HTR-8/SVneo (cell line): ENCODE measurements around the gene RCCD1.
A peak's percentile ranks its signal among the peaks of the same experiment; 100 is the strongest.

Source experiments
- DNase-seq: peaks from one replicate; pipeline ENCODE4 v3.0.0; 2011; ENCODE audit warnings: low spot score, mixed read lengths; ENCODE audit not compliant: insufficient read length
- FAIRE-seq: peaks from 2 replicates; lab custom pipeline; 2011; peaks lifted over from hg19 to GRCh38; lab: Jason Lieb, UNC

RCCD1 gene

DNA sequence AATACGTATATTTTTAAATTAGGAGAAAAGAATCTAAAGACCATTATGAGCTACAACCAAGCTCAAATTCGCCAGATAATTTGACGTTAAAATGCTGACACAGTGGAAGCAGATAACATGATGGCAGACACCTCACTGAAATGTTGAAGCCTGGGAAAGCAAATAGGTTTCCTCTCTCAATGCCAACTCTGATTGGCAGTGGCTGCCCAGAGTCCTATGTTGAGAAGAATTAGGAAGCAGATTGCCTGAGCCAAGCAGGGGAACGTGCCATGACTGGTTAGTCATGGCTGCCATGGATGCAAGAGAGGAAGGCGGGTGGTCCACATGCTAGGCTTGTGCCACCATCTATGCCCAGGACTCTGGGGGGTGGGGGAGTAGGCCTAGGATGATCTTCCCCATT lies 16.4 kb upstream of the RCCD1 start:
- no peak for DNase-seq
- FAIRE-seq = no peak

DNA sequence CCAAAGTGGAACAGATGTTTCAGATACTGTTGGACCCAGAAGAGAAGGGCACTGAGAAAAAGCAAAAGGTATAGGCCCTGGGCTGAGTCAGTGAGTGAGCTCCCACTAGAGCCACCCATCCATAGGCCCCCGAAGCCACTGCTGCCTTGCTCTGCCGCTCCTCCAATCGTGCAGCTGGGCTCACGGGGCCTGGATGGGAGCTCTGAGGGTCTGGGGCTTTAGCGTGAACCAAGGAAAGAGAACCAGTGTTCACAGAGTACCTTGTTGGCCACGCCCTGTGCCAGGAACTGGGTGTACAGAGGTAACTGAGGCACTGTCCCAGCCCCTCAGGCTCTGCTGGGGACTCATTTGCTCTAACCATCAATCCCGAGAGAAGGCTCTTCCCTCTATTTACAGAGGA lies 14.9 kb upstream of the RCCD1 start:
- FAIRE-seq = no peak

DNA sequence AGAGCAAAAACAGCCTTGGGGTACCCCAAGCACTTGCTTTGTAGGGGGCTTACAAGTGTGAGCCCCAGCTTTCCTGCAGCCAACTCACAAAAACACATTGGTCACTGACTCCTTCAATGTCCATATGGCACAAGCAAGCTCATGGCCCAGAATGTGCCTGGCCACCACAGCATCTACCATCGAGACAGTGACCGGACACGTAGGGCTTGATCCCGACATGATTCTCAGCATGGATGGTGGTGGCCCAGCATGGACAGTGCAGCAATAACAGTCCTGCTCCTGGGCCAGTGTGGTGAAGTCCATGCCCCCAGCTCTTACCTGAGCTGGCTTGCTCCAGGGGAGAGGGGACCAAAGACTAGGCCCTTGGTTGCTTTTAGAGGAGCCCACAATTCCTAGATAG lies 13.6 kb upstream of the RCCD1 start:
- DNase-seq (no peak), FAIRE-seq (no peak)

More for the DNA sequence above, 14.9 kb upstream of the RCCD1 start:
- DNase-seq = no peak

DNA sequence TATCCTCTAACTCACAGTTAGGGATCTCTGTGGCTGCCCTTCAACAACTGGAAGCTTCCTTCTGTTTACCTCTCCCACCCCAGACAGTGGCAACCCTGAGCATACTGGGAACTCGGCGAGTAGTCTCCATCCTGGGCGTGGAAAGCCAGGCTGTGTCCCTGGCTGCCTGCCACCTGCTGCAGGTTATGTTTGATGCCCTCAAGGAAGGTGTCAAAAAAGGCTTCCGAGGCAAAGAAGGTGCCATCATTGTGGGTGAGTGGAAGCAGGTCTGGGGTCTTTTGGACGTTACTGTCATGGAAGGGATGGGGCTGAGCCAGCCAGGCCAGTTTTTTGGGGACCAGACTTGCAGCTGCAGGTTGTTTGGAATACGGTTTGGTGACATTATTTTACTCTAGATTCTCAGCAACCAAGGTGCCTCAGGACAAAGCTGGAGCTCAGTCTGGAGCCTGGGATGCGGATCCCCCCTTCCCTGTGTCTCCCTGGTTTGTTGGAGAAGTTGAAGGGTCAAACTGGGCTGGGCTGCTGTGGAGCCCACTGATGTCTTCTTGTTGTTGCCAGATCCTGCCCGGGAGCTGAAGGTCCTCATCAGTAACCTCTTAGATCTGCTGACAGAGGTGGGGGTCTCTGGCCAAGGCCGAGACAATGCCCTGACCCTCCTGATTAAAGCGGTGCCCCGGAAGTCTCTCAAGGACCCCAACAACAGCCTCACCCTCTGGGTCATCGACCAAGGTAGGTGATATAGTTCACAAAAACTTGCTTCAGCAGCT lies 12.1 kb upstream of the RCCD1 start:
- FAIRE-seq = no peak
- DNase-seq = no peak

DNA sequence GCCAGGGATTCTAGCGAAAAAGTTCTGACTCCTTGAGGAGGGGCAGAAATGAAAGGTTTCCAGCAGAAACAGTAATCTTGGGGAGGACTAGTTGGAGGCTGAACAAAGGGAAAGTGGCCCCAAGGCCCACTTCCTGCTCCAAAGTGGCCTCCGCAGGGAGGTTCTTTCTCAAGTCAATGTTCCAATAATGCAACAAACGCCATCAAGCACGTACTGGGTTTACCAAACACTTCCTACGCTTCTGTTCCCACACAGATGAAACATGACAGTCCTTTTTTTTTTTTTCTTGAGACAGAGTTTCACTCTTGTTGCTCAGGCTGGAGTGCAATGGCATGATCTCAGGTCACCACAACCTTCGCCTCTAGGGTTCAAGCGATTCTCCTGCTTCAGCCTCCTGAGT lies 9.6 kb upstream of the RCCD1 start:
- DNase-seq (no peak), FAIRE-seq (no peak)

DNA sequence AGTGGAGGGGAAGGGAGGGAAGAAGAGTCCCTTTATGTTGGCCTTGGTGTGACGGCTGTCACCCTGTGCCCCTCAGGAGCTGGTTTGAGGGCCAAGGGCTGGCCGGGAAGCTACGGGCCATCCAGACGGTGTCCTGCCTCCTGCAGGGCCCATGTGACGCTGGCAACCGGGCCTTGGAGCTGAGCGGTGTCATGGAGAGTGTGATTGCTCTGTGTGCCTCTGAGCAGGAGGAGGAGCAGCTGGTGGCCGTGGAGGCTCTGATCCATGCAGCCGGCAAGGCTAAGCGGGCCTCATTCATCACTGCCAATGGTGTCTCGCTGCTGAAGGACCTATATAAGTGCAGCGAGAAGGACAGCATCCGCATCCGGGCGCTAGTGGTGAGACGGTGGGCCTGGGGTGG lies 8.1 kb upstream of the RCCD1 start:
- FAIRE-seq = no peak

DNA sequence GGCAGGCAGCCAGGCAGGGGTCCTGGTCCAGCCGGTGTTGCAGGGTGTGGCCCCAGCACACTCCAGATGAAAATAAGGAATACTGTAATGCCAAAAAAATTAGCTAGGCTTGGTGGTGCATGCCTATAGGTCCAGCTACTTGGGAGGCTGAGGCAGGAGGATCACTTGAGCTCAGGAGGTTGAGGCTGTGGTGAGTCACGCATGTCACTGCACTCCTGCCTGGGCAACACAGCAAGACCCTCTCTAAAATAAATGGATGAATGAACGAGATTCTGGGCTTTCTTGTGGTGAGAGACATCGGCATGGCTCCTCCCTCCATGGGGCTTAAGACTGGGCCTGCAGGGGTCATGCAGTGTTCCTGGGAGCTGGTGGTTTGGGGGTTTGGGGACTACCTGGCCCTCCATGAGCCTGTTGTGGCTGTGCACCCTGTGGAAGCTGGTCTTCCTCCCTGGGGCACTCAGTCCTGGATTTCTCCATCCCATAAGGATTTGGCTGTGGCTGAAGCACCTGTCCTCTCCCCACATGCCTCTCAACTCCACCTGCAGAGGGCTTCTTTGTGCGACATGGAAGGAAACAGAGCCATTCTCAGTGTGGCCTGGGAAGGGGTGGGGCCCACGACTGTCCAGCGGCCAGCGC lies 7.6 kb upstream of the RCCD1 start:
- no peak for DNase-seq
- no peak for FAIRE-seq

More for the DNA sequence above, 8.1 kb upstream of the RCCD1 start:
- DNase-seq = no peak

DNA sequence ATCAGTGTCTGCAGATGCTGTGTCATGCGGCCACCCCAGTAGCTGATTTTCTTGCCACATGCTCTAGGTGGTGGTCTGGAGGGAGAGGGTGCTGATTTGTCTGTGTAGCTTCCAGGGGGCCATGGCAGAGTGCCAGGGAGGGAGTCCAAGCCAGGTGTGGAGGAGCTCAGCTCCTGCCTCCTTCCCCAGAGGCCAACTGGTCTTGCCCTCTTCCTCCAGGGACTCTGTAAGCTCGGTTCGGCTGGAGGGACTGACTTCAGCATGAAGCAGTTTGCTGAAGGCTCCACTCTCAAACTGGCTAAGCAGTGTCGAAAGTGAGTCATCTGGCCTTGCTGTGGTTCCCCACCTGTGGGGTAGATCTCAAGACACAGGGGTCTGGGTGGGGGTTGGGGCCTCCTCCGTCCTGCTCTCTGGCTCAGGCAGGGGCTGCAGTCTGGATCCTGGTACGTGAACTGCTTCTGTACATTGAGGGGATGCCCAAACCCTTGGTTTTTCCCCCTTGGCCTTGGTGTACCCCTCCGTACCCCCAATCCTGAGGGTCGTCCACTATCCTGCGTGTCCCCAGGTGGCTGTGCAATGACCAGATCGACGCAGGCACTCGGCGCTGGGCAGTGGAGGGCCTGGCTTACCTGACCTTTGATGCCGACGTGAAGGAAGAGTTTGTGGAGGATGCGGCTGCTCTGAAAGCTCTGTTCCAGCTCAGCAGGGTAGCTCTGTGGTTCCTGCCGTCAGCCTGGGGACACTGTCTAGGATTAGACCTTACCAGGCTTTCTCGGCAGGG lies 6.9 kb upstream of the RCCD1 start:
- no peak for FAIRE-seq
- DNase-seq = no peak

DNA sequence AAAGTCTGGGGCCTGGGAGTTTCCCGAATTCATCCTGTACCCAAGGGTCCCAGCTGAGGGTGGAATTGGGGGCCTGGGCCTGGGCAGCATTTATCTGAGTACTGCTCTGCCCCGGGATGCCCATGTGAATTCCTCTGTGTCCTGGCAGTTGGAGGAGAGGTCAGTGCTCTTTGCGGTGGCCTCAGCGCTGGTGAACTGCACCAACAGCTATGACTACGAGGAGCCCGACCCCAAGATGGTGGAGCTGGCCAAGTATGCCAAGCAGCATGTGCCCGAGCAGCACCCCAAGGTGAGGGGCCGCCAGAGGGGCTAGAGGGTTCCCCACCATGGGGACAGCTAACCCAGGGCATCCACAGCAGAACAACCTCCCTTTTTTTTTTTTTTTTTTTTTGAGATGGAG lies 6.2 kb upstream of the RCCD1 start:
- DNase-seq (no peak), FAIRE-seq (no peak)

DNA sequence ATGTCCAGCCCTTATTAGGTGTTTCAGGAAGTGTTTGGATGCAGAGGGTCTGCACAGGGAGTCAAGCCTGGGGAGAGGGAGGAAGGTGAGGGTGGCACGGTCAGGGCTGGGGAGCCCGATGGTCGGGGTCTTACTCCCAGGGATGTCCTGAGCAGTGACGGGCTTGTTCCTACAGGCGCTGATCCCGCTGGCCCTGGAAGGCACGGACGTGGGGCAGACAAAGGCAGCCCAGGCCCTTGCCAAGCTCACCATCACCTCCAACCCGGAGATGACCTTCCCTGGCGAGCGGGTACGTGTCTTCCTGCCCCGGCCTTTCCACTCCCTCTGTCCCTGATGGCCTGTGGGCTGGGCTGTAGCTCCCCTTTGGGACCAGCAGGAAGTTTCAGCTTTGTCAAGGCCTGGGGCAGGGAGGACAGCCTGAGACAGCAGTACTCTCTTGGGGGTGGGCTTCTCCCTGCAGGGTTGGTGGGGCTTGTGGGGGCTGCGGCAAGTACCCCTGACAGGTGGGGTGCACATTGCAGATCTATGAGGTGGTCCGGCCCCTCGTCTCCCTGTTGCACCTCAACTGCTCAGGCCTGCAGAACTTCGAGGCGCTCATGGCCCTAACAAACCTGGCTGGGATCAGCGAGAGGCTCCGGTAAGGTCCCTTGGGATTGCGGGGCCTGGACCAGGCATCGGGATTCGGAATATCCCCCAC lies 4.6 kb upstream of the RCCD1 start:
- FAIRE-seq (no peak), DNase-seq (no peak)

DNA sequence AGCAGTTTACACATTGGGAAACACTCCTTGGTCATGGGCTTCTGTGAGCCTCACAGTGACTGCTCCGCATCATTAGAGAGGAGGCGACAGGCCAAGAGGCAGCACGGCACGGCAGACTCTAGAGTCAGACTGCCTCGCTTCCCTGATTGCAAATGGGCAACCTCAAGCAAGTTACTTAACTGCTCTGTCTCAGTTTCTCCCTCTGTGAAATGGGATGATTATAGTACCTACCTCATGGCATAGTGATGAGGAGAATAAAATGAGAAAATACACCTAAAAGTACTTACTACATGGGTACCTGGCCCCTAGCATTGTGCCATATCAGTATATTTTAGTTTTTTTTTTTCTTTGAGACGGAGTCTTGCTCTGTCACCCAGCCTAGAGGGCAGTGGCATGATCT lies 4.0 kb upstream of the RCCD1 start:
- no peak for FAIRE-seq
- DNase-seq = no peak

DNA sequence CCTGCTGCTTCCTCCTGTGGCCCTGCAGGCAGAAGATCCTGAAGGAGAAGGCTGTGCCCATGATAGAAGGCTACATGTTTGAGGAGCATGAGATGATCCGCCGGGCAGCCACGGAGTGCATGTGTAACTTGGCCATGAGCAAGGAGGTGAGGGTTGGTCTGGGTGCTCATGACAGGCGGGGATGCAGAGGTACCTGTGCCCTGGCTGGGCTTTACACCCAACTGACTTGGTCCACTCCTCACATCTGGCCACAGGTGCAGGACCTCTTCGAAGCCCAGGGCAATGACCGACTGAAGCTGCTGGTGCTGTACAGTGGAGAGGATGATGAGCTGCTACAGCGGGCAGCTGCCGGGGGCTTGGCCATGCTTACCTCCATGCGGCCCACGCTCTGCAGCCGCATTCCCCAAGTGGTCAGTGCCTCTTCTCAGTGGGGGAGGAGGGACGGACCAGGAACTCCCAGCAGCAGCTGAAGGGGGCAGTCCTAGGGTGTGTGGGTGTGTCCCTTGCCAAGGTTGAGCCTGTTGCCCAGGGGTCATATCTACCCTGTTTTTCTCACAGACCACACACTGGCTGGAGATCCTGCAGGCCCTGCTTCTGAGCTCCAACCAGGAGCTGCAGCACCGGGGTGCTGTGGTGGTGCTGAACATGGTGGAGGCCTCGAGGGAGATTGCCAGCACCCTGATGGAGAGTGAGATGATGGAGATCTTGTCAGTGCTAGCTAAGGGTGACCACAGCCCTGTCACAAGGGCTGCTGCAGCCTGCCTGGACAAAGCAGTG lies 1.6 kb upstream of the RCCD1 start:
- DNase-seq (no peak), FAIRE-seq (no peak)

DNA sequence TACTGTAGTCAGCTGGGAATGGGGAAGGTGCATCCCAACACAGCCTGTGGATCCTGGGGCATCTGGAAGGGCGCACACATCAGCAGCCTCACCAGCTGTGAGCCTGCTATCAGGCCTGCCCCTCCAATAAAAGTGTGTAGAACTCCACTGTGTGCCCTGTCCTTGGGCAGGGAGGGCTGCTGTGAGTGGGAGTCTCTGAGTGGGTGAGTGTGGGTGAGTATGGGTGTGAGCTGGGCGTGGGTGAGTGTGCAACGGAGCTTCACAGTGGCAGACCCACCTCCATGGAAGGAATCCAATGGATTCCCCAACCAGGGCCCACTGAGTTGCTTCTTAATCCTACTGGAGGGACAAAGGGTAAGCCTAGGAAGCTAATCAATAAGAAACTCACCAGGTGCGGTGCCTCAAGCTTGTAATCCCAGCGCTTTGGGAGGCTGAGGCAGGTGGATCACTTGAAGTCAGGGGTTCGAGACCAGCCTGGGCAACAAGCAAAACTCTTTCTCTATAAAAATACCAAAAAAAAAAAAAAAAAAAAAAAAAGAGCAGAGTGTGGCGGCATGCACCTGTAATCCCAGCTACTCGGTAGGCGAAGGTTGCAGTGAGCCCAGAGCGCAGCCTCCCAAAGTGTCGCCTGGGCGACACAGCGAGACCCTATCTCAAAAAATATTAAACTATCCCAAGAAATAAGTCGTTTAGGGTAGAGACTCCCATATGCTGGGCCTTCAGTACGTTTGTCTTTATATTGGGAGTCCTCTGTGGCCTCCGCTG lies 555 bp upstream of the RCCD1 start:
- DNase-seq (no peak), FAIRE-seq (no peak)

DNA sequence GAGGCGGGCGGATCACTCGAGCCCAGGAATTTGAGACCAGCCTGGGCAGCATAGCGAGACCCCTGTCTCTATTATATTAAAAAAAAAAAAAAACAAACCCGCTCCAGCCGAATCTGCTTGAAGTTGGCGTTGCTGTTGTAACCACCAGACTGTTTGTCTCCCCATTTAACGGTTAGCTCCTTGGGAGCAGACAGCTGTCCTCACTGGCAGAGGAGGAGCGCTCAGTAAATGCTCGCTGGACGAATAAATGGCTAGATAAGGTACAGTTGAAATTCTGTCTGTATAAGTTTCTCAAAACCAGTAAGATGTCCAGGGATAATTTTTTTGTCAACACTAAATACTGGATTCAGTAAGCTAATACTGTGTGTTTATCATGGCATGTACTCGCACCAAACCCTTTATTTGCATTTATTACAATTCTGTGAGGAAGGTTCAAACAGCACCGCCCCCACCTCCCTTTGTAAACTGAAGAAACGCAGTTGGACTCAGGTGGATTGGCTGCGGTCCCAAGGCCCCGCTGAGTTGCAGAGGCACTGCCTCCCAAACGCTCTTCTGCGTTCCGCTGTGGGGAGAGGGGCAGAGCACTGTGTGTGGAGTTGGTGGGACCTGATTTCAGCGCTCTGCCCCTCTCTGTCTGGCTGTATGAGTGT lies 1.1 kb downstream of the RCCD1 start:
- no peak for DNase-seq
- FAIRE-seq = no peak

DNA sequence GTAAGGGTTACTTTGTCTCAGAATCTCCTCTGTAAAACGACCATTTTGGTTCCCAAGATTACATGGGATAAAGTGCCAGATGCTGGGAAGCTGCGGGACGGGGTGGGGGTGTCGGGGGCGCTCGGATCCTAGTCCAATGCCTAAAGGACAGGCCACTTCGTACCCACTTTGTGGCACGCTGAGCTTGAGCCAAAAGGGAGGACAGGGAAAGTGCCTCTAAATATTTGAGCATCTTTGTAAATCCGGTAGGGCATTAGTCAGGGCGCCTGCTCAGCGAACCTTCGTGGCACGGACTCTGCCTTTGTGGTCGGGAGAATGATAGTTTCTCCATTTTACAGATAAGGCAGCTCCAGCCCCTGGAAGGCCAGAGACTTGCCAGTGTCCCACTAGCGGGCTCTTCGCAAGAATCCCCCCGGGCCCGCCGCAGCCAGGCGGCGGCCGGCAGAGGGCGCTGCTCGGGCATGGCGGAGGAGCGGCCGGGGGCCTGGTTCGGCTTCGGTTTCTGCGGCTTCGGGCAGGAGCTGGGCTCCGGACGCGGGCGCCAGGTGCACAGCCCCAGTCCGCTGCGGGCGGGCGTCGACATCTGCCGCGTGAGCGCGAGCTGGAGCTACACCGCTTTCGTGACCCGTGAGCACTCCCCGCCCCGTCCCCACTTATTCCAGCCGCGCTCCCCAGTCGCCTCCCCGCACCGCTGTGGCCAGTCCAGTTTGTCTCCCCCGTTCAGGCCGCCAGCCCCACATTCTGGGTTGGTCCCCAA lies 1.8 kb downstream of the RCCD1 start:
- FAIRE-seq (peak; percentile 77), DNase-seq (peak; percentile 92)

DNA sequence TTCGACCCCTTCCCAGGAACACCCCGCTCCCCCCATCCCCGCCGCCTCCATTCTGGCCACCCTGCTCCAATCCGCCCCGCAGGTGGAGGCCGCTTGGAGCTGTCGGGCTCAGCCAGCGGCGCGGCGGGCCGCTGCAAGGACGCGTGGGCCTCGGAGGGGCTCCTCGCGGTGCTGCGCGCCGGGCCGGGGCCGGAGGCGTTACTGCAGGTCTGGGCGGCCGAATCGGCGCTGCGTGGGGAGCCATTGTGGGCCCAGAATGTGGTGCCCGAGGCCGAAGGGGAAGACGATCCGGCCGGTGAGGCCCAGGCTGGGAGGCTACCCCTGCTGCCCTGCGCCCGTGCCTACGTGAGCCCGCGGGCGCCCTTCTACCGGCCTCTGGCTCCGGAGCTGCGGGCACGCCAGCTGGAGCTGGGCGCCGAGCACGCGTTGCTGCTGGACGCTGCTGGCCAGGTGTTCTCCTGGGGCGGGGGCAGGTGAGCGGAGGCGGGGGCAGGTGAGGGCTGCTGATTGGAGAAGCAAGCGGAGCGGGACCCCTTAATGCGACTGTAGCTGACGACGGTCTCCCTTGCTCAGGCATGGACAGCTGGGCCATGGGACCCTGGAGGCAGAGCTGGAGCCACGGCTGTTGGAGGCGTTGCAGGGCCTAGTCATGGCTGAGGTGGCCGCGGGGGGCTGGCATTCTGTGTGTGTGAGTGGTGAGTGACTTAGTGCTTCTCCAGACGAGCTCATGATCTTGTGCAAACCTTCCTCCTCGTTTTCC lies 2.5 kb downstream of the RCCD1 start:
- DNase-seq (peak; percentile 20), FAIRE-seq (peak; percentile 67)

DNA sequence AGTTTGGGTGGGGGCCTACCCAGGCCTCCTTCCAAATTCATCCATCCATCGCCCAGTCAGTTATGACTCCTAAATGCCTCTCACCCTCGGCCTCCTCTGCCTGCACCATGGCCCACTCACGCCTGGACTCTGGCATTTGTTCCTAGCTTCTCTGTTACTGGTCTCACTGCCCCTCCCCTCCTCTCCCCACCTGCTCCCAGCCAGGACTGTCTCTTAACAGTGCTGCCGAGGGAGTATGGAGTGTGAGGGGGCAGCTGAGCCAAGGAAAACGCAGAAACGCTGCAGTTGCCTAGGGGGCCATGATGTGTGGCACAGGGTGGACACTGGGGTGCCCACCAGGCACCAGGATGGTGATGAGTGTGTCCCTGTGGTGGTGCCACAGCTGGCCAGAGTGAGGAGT lies 3.1 kb downstream of the RCCD1 start:
- FAIRE-seq (no peak), DNase-seq (no peak)
